K562 (cell line): ENCODE results near the gene DCAF4L1. TPM values are rescaled to one million over a fixed set of nuclear protein-coding genes. Genes with fewer than 3 reads are reported as not detected.
A peak's percentile ranks its signal among the peaks of the same experiment; 100 is the strongest.

Experiments used
- ATAC-seq: fragments of 200-7000 bp; cut with Tn5 transposase; 3 replicates; pipeline ENCODE4 v1.9.1; 2020; ENCODE audit warnings: moderate library complexity
- BruUV-seq: library from RNA; stranded (reverse); fragments of 400-500 nt; replicated peaks from 2 replicates; lab custom pipeline; 2021; lab: Mats Ljungman, UMichigan
- CTCF ChIA-PET: fragments of 300-600 bp; formaldehyde crosslinking; extraction: SDS; loops from one replicate; lab custom pipeline; 2021; ENCODE audit warnings: low intra/inter-chr PET ratio; lab: Yijun Ruan, JAX
- POLR2A ChIA-PET: fragments of 300-600, 350-650 bp; sonication (Branson Sonifier 250); formaldehyde crosslinking; extraction: SDS; loops from one replicate; lab custom pipeline; 2021; ENCODE audit warnings: antibody characterized with exemption, inconsistent platforms; lab: Yijun Ruan, JAX
- DNase-seq, 4 experiments: peaks; one replicate each; pipeline versions ENCODE4 v3.0.0 to v3.0.0-alpha.2; 2011 to 2018; ENCODE audit warnings: low spot score in 3 of 4, mixed read lengths in 3 of 4; ENCODE audit errors: extremely low read depth in 1 of 4
- FAIRE-seq: peaks from 2 replicates; lab custom pipeline; 2011; peaks lifted over from hg19 to GRCh38; lab: Jason Lieb, UNC
- H2AFZ ChIP-seq: 2 replicates; pipeline ENCODE4 v1.6.0; 2011; ENCODE audit warnings: low read depth, low read length, control low read depth, inconsistent platforms
- H3K27ac ChIP-seq: fragments of 200-600 bp; 3 replicates; pipeline ENCODE4 v1.8.0; 2011; ENCODE audit warnings: low read depth, mild to moderate bottlenecking, control low read depth, inconsistent platforms, low read length, moderate library complexity, mixed read lengths; ENCODE audit errors: extremely low read depth
- H3K27me3 ChIP-seq, 2 experiments: fragments of 300-600 bp in 1 of 2; 2 replicates in 1 of 2; 3 replicates in 1 of 2; pipeline versions ENCODE4 v1.6.0 to v1.8.0; 2011; ENCODE audit warnings: inconsistent platforms in 2 of 2, low read length in 2 of 2, mild to moderate bottlenecking in 1 of 2, mixed read lengths in 1 of 2, moderate library complexity in 1 of 2; ENCODE audit not compliant: control insufficient read depth in 2 of 2, insufficient read depth in 2 of 2
- H3K36me3 ChIP-seq: fragments of 300-600 bp; 3 replicates; pipeline ENCODE4 v1.8.0; 2011; ENCODE audit warnings: mild to moderate bottlenecking, low read length, inconsistent platforms; ENCODE audit not compliant: control insufficient read depth, insufficient read depth
- H3K4me1 ChIP-seq, 2 experiments: fragments of 200-600 bp in 1 of 2; replicated peaks in 1 of 2; 2 replicates in 1 of 2; 3 replicates in 1 of 2; pipeline versions ENCODE4 v1.5.1 to v1.8.0; 2011; ENCODE audit warnings: inconsistent platforms in 2 of 2, low read length in 2 of 2, mild to moderate bottlenecking in 1 of 2, mixed read lengths in 1 of 2, moderate library complexity in 1 of 2; ENCODE audit not compliant: control insufficient read depth in 2 of 2, insufficient read depth in 2 of 2
- H3K4me2 ChIP-seq: 2 replicates; pipeline ENCODE4 v1.6.1; 2011; ENCODE audit warnings: low read length, control low read depth, inconsistent platforms, mixed read lengths; ENCODE audit not compliant: insufficient read depth
- H3K4me3 ChIP-seq: fragments of 200-600 bp; sonication (generic), shearing (Covaris generic); 2 replicates; pipeline ENCODE4 v1.5.1; 2016; ENCODE audit warnings: control low read depth, inconsistent platforms
- H3K79me2 ChIP-seq: fragments of 200-600 bp; 3 replicates; pipeline ENCODE4 v1.8.0; 2011; ENCODE audit warnings: low read length, inconsistent platforms; ENCODE audit not compliant: control insufficient read depth, insufficient read depth
- H3K9ac ChIP-seq, 2 experiments: 2 replicates each; pipeline versions ENCODE4 v1.6.0 to v1.6.1; 2011; ENCODE audit warnings: low read depth in 2 of 2, low read length in 2 of 2, control low read depth in 1 of 2, inconsistent platforms in 1 of 2, mild to moderate bottlenecking in 1 of 2, mixed read lengths in 1 of 2; ENCODE audit not compliant: insufficient read depth in 1 of 2
- H3K9me1 ChIP-seq: one replicate; pipeline ENCODE4 v1.6.0; 2011; ENCODE audit warnings: inconsistent platforms, mild to moderate bottlenecking, low read length, moderate library complexity; ENCODE audit not compliant: control insufficient read depth, insufficient read depth
- H3K9me3 ChIP-seq: replicated peaks from 2 replicates; pipeline ENCODE4 v1.5.1; 2011; ENCODE audit warnings: low read depth, low read length, inconsistent platforms; ENCODE audit not compliant: control insufficient read depth, insufficient read depth
- H4K20me1 ChIP-seq: replicated peaks from 2 replicates; pipeline ENCODE4 v1.6.1; 2011; ENCODE audit warnings: low read length, inconsistent platforms, mixed read lengths; ENCODE audit not compliant: control insufficient read depth, insufficient read depth
- DACH1 ChIP-seq: fragments of 450-650 bp; IDR thresholded peaks from 2 replicates; pipeline ENCODE4 v1.6.1; 2018; ENCODE audit not compliant: partially characterized antibody
- ESRRB ChIP-seq: fragments of 250-450 bp; sonication (Bioruptor Pico); IDR thresholded peaks from 2 replicates; pipeline ENCODE4 v1.5.0; 2020; ENCODE audit warnings: mild to moderate bottlenecking, moderate library complexity, borderline replicate concordance
- GATAD2B ChIP-seq: fragments of 450-650 bp; IDR thresholded peaks from 2 replicates; pipeline ENCODE4 v1.6.1; 2017; ENCODE audit warnings: mild to moderate bottlenecking, borderline replicate concordance
- LEF1 ChIP-seq: fragments of 450-650 bp; IDR thresholded peaks from 2 replicates; pipeline ENCODE4 v1.6.1; 2016; ENCODE audit warnings: mild to moderate bottlenecking
- POLR2AphosphoS2 ChIP-seq: IDR thresholded peaks from 2 replicates; pipeline ENCODE4 v1.6.1; 2012; ENCODE audit warnings: low read length, improper control_type of control experiment
- SMAD2 ChIP-seq: fragments of 150-350 bp; IDR thresholded peaks from 2 replicates; pipeline ENCODE4 v1.6.1; 2014; ENCODE audit warnings: low read depth, mild to moderate bottlenecking, low read length
- TEAD4 ChIP-seq, 2 experiments: sonication (generic) in 1 of 2; formaldehyde crosslinking in 1 of 2; IDR thresholded peaks; 2 replicates each; pipeline versions ENCODE4 v1.6.1 to v1.8.0; 2012 to 2022; ENCODE audit warnings: borderline replicate concordance in 1 of 2, inconsistent platforms in 1 of 2, low read length in 1 of 2, mild to moderate bottlenecking in 1 of 2, missing genetic modification reagents in 1 of 2
- ZFP36 ChIP-seq: fragments of 150-350 bp; IDR thresholded peaks from 2 replicates; pipeline ENCODE4 v1.6.1; 2018; ENCODE audit warnings: low read length, low read depth; ENCODE audit not compliant: partially characterized antibody
- ZNF121 ChIP-seq: sonication (generic); formaldehyde crosslinking; conservative IDR thresholded peaks from 2 replicates; pipeline ENCODE4 v1.8.0; 2022; ENCODE audit warnings: missing genetic modification reagents
- ZNF583 ChIP-seq: fragments of 250-450 bp; sonication (Bioruptor Pico); IDR thresholded peaks from 2 replicates; pipeline ENCODE4 v1.4.0; 2020
- ZZZ3 ChIP-seq: fragments of 450-650 bp; IDR thresholded peaks from 2 replicates; pipeline ENCODE4 v1.6.1; 2016; ENCODE audit warnings: antibody characterized with exemption, mild to moderate bottlenecking, moderate library complexity
- WGBS: fragments of 100-300 bp; shearing (Covaris generic); methylation state at CpG from one replicate; pipeline ENCODE4 v1.1.6; 2016; ENCODE audit warnings: low coverage, mixed read lengths; ENCODE audit not compliant: insufficient coverage; ENCODE audit errors: missing lambda C conversion rate; 5-methylcytosine and 5-hydroxymethylcytosine counted together
- in situ Hi-C: fragments of 300-500 bp; cut with MboI; formaldehyde crosslinking; loops from 4 replicates; pipeline ENCODE4 v1.15.0; 2018; ENCODE audit warnings: inconsistent platforms, mixed read lengths
- intact Hi-C: fragments of 100-400 bp; cut with micrococcal nuclease; formaldehyde crosslinking; loops from 2 replicates; pipeline ENCODE4 v1.14.2; 2022
- polyA plus RNA-seq, 8 experiments: library from polyadenylated mRNA; depleted of rRNA in 4 of 8; stranded (reverse) in 5 of 8; unstranded in 3 of 8; fragments of >200 nt; fragmentation: Nextera tagmentation in 2 of 8; fragmentation: Illumina TruSeq in 1 of 8; extraction: Ambion mirVana in 2 of 8; extraction: Trizol in 1 of 8; gene quantifications; 2 replicates each; pipeline versions ENCODE4 v1.2.1 to v1.2.3, GENCODE V29; 2011 to 2014; ENCODE audit warnings: inconsistent platforms in 1 of 8, missing spikeins in 1 of 8
- total RNA-seq, 7 experiments: library from RNA; depleted of rRNA in 6 of 7; stranded (reverse); fragments of >200 nt in 6 of 7; fragmentation: Illumina TruSeq in 2 of 7; extraction: Trizol in 2 of 7; gene quantifications; 2 replicates each; pipeline versions ENCODE4 v1.2.1 to v1.2.3, GENCODE V29; 2011 to 2021; ENCODE audit warnings: low replicate concordance in 1 of 7
- TF ChIP-seq, protein P1 (sequence below): fragments of 250-450 bp; sonication (Bioruptor Pico); IDR thresholded peaks from 2 replicates; pipeline ENCODE4 v1.8.0; 2022; ENCODE audit warnings: inconsistent platforms
- TF ChIP-seq, protein P2 (sequence below): fragments of 450-650 bp; IDR thresholded peaks from 2 replicates; pipeline ENCODE4 v1.6.1; 2014; ENCODE audit warnings: low read depth, mild to moderate bottlenecking, moderate library complexity, borderline replicate concordance
- TF ChIP-seq, protein P3 (sequence below): fragments of 450-650 bp; IDR thresholded peaks from 2 replicates; pipeline ENCODE4 v1.6.1; 2017; ENCODE audit warnings: mild to moderate bottlenecking, moderate library complexity
- TF ChIP-seq, protein P4 (sequence below): sonication (generic); formaldehyde crosslinking; IDR thresholded peaks from 2 replicates; pipeline ENCODE4 v1.8.1; 2022; ENCODE audit warnings: missing genetic modification reagents
- TF ChIP-seq, protein P5 (sequence below): fragments of 450-650 bp; IDR thresholded peaks from 2 replicates; pipeline ENCODE4 v1.6.1; 2016; ENCODE audit warnings: antibody characterized with exemption

Gene DCAF4L1
- total and polyA plus RNA-seq, 9 of the 15 experiments (the other 6 are each of a cell fraction or from before 2014, with no cell fraction given) = 0.17 to 0.64 (median 0.36) TPM

DNA sequence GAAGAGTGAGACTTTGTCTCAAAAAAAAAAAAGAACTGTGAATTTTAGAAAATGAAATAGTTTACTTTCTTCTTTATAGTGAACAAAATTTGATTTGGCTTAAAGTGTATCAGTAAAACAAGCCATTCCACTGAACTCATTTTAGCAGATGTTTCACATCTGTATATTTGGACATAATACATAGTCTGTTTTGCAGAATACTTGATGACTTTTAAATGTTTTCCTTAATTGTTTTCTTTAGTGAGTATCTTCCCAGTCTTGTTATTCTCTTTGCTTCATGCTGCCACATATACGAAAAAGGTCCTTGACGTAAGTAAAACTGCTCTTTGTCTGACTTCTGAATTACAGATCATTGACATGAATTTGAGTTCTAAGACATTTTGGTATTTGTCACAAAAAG lies 38.0 kb upstream of the DCAF4L1 start:
- Histone ChIP-seq H3K27me3 (no peaks in the 10 kb centered on the region), H3K9ac (no peak overlapping the region), H3K4me1 (no peaks in the 10 kb centered on the region; a peak in 2 of 5 replicates), H3K9me1 (no peaks in the 10 kb centered on the region), H3K36me3 (peaks cover 93% of the 10 kb centered on the region), H4K20me1 (no peaks in the 10 kb centered on the region), H3K27ac (no peak overlapping the region), H3K79me2 (peaks cover 34% of the 10 kb centered on the region), H3K9me3 (no peaks in the 10 kb centered on the region), H3K4me2 (no peak overlapping the region), H3K4me3 (no peak overlapping the region), H2AFZ (no peak overlapping the region)
- CTCF ChIA-PET = no interaction called here
- FAIRE-seq = peak; percentile 52
- no TSS peak for BruUV-seq
- ATAC-seq = no peak
- intact Hi-C loops = no loop called here
- POLR2A ChIA-PET = interaction anchor here (1.3 kb wide), 1 partner anchor 8 kb away, joined by 3 read pairs; the partner anchor contains the start of gene TMEM33
- in situ Hi-C loops = no loop called here
- DNase-seq = no peak
- WGBS = 100% methylated on average over 2 of the region's 2 CpGs
- TF ChIP-seq DACH1 = no peak
- TF ChIP-seq, protein P1, sequence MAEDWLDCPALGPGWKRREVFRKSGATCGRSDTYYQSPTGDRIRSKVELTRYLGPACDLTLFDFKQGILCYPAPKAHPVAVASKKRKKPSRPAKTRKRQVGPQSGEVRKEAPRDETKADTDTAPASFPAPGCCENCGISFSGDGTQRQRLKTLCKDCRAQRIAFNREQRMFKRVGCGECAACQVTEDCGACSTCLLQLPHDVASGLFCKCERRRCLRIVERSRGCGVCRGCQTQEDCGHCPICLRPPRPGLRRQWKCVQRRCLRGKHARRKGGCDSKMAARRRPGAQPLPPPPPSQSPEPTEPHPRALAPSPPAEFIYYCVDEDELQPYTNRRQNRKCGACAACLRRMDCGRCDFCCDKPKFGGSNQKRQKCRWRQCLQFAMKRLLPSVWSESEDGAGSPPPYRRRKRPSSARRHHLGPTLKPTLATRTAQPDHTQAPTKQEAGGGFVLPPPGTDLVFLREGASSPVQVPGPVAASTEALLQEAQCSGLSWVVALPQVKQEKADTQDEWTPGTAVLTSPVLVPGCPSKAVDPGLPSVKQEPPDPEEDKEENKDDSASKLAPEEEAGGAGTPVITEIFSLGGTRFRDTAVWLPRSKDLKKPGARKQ (CRISPR knock-in tag) = no peak
- TF ChIP-seq, protein P2, sequence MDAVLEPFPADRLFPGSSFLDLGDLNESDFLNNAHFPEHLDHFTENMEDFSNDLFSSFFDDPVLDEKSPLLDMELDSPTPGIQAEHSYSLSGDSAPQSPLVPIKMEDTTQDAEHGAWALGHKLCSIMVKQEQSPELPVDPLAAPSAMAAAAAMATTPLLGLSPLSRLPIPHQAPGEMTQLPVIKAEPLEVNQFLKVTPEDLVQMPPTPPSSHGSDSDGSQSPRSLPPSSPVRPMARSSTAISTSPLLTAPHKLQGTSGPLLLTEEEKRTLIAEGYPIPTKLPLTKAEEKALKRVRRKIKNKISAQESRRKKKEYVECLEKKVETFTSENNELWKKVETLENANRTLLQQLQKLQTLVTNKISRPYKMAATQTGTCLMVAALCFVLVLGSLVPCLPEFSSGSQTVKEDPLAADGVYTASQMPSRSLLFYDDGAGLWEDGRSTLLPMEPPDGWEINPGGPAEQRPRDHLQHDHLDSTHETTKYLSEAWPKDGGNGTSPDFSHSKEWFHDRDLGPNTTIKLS = no peak
- TF ChIP-seq ZNF583 (CRISPR knock-in tag) = no peak
- no peak for TF ChIP-seq ESRRB (CRISPR knock-in tag)
- TF ChIP-seq, protein P3, sequence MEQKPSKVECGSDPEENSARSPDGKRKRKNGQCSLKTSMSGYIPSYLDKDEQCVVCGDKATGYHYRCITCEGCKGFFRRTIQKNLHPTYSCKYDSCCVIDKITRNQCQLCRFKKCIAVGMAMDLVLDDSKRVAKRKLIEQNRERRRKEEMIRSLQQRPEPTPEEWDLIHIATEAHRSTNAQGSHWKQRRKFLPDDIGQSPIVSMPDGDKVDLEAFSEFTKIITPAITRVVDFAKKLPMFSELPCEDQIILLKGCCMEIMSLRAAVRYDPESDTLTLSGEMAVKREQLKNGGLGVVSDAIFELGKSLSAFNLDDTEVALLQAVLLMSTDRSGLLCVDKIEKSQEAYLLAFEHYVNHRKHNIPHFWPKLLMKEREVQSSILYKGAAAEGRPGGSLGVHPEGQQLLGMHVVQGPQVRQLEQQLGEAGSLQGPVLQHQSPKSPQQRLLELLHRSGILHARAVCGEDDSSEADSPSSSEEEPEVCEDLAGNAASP = no peak
- TF ChIP-seq TEAD4 (IDR thresholded peaks at IDR 0.05; ENCODE audit: low read length) = no peak
- no peak for TF ChIP-seq TEAD4 (CRISPR knock-in tag; IDR thresholded peaks at IDR 0.05; ENCODE audit: borderline replicate concordance)
- TF ChIP-seq SMAD2 = no peak
- TF ChIP-seq, protein P4, sequence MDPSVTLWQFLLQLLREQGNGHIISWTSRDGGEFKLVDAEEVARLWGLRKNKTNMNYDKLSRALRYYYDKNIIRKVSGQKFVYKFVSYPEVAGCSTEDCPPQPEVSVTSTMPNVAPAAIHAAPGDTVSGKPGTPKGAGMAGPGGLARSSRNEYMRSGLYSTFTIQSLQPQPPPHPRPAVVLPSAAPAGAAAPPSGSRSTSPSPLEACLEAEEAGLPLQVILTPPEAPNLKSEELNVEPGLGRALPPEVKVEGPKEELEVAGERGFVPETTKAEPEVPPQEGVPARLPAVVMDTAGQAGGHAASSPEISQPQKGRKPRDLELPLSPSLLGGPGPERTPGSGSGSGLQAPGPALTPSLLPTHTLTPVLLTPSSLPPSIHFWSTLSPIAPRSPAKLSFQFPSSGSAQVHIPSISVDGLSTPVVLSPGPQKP (CRISPR knock-in tag) = no peak
- TF ChIP-seq ZZZ3 = no peak
- no peak for TF ChIP-seq LEF1
- no peak for TF ChIP-seq ZFP36
- TF ChIP-seq GATAD2B = no peak
- no peak for TF ChIP-seq POLR2AphosphoS2
- TF ChIP-seq ZNF121 = no peak
- TF ChIP-seq, protein P5, sequence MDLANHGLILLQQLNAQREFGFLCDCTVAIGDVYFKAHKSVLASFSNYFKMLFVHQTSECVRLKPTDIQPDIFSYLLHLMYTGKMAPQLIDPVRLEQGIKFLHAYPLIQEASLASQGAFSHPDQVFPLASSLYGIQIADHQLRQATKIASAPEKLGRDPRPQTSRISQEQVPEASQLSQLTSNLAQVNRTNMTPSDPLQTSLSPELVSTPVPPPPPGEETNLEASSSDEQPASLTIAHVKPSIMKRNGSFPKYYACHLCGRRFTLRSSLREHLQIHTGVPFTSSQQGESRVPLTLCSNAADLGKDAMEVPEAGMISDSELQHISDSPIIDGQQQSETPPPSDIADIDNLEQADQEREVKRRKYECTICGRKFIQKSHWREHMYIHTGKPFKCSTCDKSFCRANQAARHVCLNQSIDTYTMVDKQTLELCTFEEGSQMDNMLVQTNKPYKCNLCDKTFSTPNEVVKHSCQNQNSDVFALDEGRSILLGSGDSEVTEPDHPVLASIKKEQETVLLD = no peak
